Endothelial cell of umbilical vein (primary cell): Measurements from ENCODE around the gene NDRG2. TPM values are rescaled to one million over a fixed set of nuclear protein-coding genes. Genes with fewer than 3 reads are reported as not detected.

ENCODE experiments used
- BruUV-seq: library from RNA; stranded (reverse); fragments of 400-500 nt; replicated peaks from 2 replicates; lab custom pipeline; 2021; lab: Mats Ljungman, UMichigan
- CTCF ChIA-PET: fragments of 300-600, 350-600 bp; sonication (Branson Sonifier 250); formaldehyde crosslinking; loops from one replicate; lab custom pipeline; 2021; ENCODE audit warnings: antibody characterized with exemption, inconsistent platforms; lab: Charles Lee
- POLR2A ChIA-PET: fragments of 300-600, 350-600 bp; sonication (Branson Sonifier 250); formaldehyde crosslinking; loops from one replicate; lab custom pipeline; 2021; ENCODE audit warnings: antibody characterized with exemption, inconsistent platforms; lab: Charles Lee
- DNase-seq: peaks from one replicate; pipeline ENCODE4 v3.0.0-alpha.2; 2011; ENCODE audit warnings: low read depth, low spot score
- FAIRE-seq: peaks from 2 replicates; lab custom pipeline; 2011; peaks lifted over from hg19 to GRCh38; lab: Jason Lieb, UNC
- H2AFZ ChIP-seq: 2 replicates; pipeline ENCODE4 v1.6.0; 2012; ENCODE audit warnings: low read depth, low read length, control low read depth, inconsistent platforms
- H3K27ac ChIP-seq: 2 replicates; pipeline ENCODE4 v1.5.1; 2011; ENCODE audit warnings: low read depth, mild to moderate bottlenecking, control low read depth, low read length, moderate library complexity; ENCODE audit not compliant: insufficient read depth
- H3K27me3 ChIP-seq, 2 experiments: 2 replicates each; pipeline versions ENCODE4 v1.6.0 to v1.6.1; 2011; ENCODE audit warnings: low read length in 2 of 2, mixed read lengths in 1 of 2; ENCODE audit not compliant: control insufficient read depth in 2 of 2, insufficient read depth in 2 of 2
- H3K36me3 ChIP-seq, 2 experiments: 2 replicates in 1 of 2; 3 replicates in 1 of 2; pipeline ENCODE4 v1.5.1; 2011; ENCODE audit warnings: low read length in 2 of 2, mild to moderate bottlenecking in 1 of 2, moderate library complexity in 1 of 2; ENCODE audit not compliant: control insufficient read depth in 2 of 2, insufficient read depth in 2 of 2; ENCODE audit errors: extremely low read depth in 1 of 2
- H3K4me1 ChIP-seq: 3 replicates; pipeline ENCODE4 v1.5.1; 2011; ENCODE audit warnings: mild to moderate bottlenecking, low read length; ENCODE audit not compliant: control insufficient read depth, insufficient read depth; ENCODE audit errors: extremely low read depth
- H3K4me2 ChIP-seq: 2 replicates; pipeline ENCODE4 v1.6.1; 2011; ENCODE audit warnings: low read length, control low read depth, mixed read lengths; ENCODE audit not compliant: insufficient read depth
- H3K4me3 ChIP-seq, 3 experiments: fragments of 200-600 bp in 1 of 3; sonication (generic), shearing (Covaris generic) in 1 of 3; replicated peaks in 1 of 3; 2 replicates each; pipeline ENCODE4 v1.5.1; 2011 to 2016; ENCODE audit warnings: control low read depth in 3 of 3, low read length in 3 of 3, mild to moderate bottlenecking in 2 of 3, inconsistent platforms in 1 of 3, low read depth in 1 of 3, moderate library complexity in 1 of 3; ENCODE audit not compliant: insufficient read depth in 1 of 3
- H3K79me2 ChIP-seq: 2 replicates; pipeline ENCODE4 v1.6.0; 2012; ENCODE audit warnings: low read length, inconsistent platforms; ENCODE audit not compliant: control insufficient read depth, insufficient read depth
- H3K9ac ChIP-seq: replicated peaks from 2 replicates; pipeline ENCODE3; 2011; ENCODE audit warnings: low read length, control low read depth; ENCODE audit not compliant: insufficient read depth; ENCODE audit errors: extremely low read depth
- H3K9me1 ChIP-seq: replicated peaks from 3 replicates; pipeline ENCODE4 v1.6.0; 2011; ENCODE audit warnings: mild to moderate bottlenecking, low read length; ENCODE audit not compliant: control insufficient read depth, insufficient read depth; ENCODE audit errors: extremely low read depth
- H3K9me3 ChIP-seq: replicated peaks from 2 replicates; pipeline ENCODE4 v1.5.1; 2012; ENCODE audit warnings: low read length, inconsistent platforms; ENCODE audit not compliant: control insufficient read depth, insufficient read depth
- H4K20me1 ChIP-seq: replicated peaks from 2 replicates; pipeline ENCODE3; 2011; ENCODE audit warnings: mild to moderate bottlenecking, low read length; ENCODE audit not compliant: control insufficient read depth, insufficient read depth; ENCODE audit errors: extremely low read depth
- EZH2 ChIP-seq: IDR thresholded peaks from 2 replicates; pipeline ENCODE4 v1.6.1; 2012; ENCODE audit warnings: borderline replicate concordance, low read depth, mild to moderate bottlenecking, moderate library complexity, low read length, inconsistent platforms; ENCODE audit not compliant: severe bottlenecking
- FOS ChIP-seq: IDR thresholded peaks from 2 replicates; pipeline ENCODE4 v1.6.1; 2011; ENCODE audit warnings: mild to moderate bottlenecking, low read length, moderate library complexity, borderline replicate concordance; ENCODE audit not compliant: insufficient read depth
- GATA2 ChIP-seq: IDR thresholded peaks from 2 replicates; pipeline ENCODE4 v1.7.0; 2011; ENCODE audit warnings: low read depth, mild to moderate bottlenecking, moderate library complexity, mixed read lengths, low read length; ENCODE audit not compliant: insufficient read length, insufficient read depth
- JUN ChIP-seq: IDR thresholded peaks from 2 replicates; pipeline ENCODE4 v1.6.1; 2011; ENCODE audit warnings: borderline replicate concordance, low read depth; ENCODE audit not compliant: insufficient read length, insufficient read depth
- MYC ChIP-seq: IDR thresholded peaks from one replicate; pipeline ENCODE4 v1.6.1; 2011; ENCODE audit warnings: mild to moderate bottlenecking, low read depth, low read length
- POLR2A ChIP-seq: IDR thresholded peaks from 2 replicates; pipeline ENCODE4 v1.6.1; 2012; ENCODE audit warnings: low read depth, mild to moderate bottlenecking, control low read depth, low read length
- POLR2AphosphoS5 ChIP-seq: IDR thresholded peaks from 2 replicates; pipeline ENCODE4 v1.6.1; 2012; ENCODE audit warnings: low read depth, mild to moderate bottlenecking, control low read depth, low read length, moderate library complexity; ENCODE audit not compliant: insufficient read depth
- dilution Hi-C: fragments of 300-500 bp; cut with MboI; formaldehyde crosslinking; loops from one replicate; pipeline ENCODE4 v1.15.0; 2019; ENCODE audit warnings: low sequenced_read_pairs; ENCODE audit not compliant: extremely low pct_ligation_motif_present
- intact Hi-C: fragments of 100-400 bp; cut with micrococcal nuclease; formaldehyde crosslinking; loops from one replicate; pipeline ENCODE4 v1.10.0; 2022
- polyA plus RNA-seq, 4 experiments: library from polyadenylated mRNA; depleted of rRNA in 3 of 4; stranded (reverse) in 3 of 4; unstranded in 1 of 4; fragments of >200 nt; gene quantifications; 2 replicates each; pipeline versions ENCODE4 v1.2.1 to v1.2.3, GENCODE V29; 2011 to 2012; ENCODE audit warnings: missing spikeins in 1 of 4
- total RNA-seq: library from RNA; stranded (reverse); gene quantifications from 2 replicates; pipeline ENCODE4 v1.2.3, GENCODE V29; 2021
- TF ChIP-seq, protein P1 (sequence below): IDR thresholded peaks from 2 replicates; pipeline ENCODE4 v1.6.1; 2011; ENCODE audit not compliant: insufficient read depth, insufficient read length
- TF ChIP-seq, protein P2 (sequence below), 2 donors: IDR thresholded peaks; 1 replicate in 1 of 2; 2 replicates in 1 of 2; pipeline ENCODE4 v1.5.1; 2011; ENCODE audit warnings: low read length in 2 of 2, mild to moderate bottlenecking in 2 of 2, moderate library complexity in 2 of 2, control low read depth in 1 of 2, inconsistent platforms in 1 of 2, low read depth in 1 of 2; ENCODE audit not compliant: insufficient read depth in 1 of 2; ENCODE audit errors: extremely low read depth in 1 of 2

Gene NDRG2
- total and polyA plus RNA-seq, 2 donors (not counting 3 experiments of a cell fraction or from before 2014, with no cell fraction given), result 0.54 TPM; not detected in 1

DNA sequence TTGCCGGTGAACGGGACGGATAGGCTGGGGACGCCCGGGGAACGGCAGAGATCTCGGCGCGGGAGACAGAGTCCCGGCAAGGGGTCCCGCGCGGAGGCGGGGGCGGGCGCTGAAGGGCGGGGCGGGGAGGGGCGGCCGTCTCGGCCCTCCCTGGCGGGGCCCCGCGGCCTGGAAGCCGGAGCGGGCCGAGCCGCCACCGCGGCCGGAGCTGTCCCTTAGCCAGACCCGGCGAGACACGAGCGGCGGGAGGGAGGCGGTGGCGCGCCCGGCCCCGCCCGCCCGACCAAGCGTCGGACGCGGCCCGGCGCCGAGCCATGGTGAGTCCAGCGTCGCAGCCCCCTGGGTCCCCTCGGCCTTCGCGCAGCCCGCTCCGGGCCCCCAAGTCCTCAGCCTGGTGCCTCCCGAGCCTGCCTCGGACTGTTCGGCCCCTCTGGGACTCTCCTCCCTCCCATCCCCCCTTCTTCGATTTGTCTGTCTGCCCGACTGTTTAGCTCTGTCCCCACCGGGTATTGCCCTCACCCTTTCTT lies 45.3 kb upstream of the NDRG2 start, which contains the start of gene ARHGEF40:
Gene ARHGEF40 (plus strand): TSS at position 222 of the 527 bp plus-strand sequence. CDS start 93 bp downstream, at position 315.
- peak within 1 kb of the TSS; percentile 58 for H3K4me2 ChIP-seq
- intact Hi-C loops, result no loop called here
- ChIA-PET CTCF (interaction anchor here (0.6 to 3.4 kb wide), 11 partner anchors 9 to 109 kb away, joined by 3 to 49 read pairs (median 6); no protein-coding TSS in a partner anchor), POLR2A (no interaction called here)
- H3K27me3 ChIP-seq, result peaks cover 19 to 38% of the 10 kb centered on the region in 2 experiments
- FAIRE-seq (no peak), DNase-seq (peak; percentile 8)
- dilution Hi-C loops, result no loop called here
- no peaks in the 10 kb centered on the region for H4K20me1 ChIP-seq
- H3K9ac ChIP-seq, result peak within 1 kb of the TSS; percentile 32
- H3K9me3 ChIP-seq, result no peaks in the 10 kb centered on the region
- TF ChIP-seq GATA2 (no peak), JUN (no peak), POLR2A (no peak), MYC (no peak), POLR2AphosphoS5 (no peak), EZH2 (no peak), FOS (no peak)
- TF ChIP-seq, protein P1, sequence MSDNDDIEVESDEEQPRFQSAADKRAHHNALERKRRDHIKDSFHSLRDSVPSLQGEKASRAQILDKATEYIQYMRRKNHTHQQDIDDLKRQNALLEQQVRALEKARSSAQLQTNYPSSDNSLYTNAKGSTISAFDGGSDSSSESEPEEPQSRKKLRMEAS, result no peak
- TF ChIP-seq, protein P2, sequence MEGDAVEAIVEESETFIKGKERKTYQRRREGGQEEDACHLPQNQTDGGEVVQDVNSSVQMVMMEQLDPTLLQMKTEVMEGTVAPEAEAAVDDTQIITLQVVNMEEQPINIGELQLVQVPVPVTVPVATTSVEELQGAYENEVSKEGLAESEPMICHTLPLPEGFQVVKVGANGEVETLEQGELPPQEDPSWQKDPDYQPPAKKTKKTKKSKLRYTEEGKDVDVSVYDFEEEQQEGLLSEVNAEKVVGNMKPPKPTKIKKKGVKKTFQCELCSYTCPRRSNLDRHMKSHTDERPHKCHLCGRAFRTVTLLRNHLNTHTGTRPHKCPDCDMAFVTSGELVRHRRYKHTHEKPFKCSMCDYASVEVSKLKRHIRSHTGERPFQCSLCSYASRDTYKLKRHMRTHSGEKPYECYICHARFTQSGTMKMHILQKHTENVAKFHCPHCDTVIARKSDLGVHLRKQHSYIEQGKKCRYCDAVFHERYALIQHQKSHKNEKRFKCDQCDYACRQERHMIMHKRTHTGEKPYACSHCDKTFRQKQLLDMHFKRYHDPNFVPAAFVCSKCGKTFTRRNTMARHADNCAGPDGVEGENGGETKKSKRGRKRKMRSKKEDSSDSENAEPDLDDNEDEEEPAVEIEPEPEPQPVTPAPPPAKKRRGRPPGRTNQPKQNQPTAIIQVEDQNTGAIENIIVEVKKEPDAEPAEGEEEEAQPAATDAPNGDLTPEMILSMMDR (IDR thresholded peaks at IDR 0.05; ENCODE audit: extremely low read depth in 1 of 2, insufficient read depth in 1 of 2, low read depth in 1 of 2, low read length in 2 of 2), result no peak
- H3K4me1 ChIP-seq, result peaks cover 10% of the 10 kb centered on the region
- H3K4me3 ChIP-seq, result peak within 1 kb of the TSS in 2 of 3 experiments; percentile 54 to 55
- no peaks in the 10 kb centered on the region for H3K9me1 ChIP-seq
- H3K79me2 ChIP-seq, result no peaks in the 10 kb centered on the region
- H3K36me3 ChIP-seq, result peaks cover 0 to 2% of the 10 kb centered on the region in 2 experiments
- BruUV-seq, result no TSS peak
- peak within 1 kb of the TSS; percentile 31 for H2AFZ ChIP-seq
- no peak within 1 kb of the TSS for H3K27ac ChIP-seq
